ENCODE results near the gene RNF212B.
"Not testable (repeated sequence)": the region's sequence is repeated elsewhere in the genome, so short reads cannot be mapped to it uniquely, and the experiment has no call there.

Gene RNF212B, protein sequence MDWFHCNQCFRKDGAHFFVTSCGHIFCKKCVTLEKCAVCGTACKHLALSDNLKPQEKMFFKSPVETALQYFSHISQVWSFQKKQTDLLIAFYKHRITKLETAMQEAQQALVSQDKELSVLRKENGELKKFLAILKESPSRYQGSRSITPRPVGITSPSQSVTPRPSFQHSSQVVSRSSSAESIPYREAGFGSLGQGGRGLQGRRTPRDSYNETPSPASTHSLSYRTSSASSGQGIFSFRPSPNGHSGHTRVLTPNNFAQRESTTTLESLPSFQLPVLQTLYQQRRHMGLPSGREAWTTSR

DNA sequence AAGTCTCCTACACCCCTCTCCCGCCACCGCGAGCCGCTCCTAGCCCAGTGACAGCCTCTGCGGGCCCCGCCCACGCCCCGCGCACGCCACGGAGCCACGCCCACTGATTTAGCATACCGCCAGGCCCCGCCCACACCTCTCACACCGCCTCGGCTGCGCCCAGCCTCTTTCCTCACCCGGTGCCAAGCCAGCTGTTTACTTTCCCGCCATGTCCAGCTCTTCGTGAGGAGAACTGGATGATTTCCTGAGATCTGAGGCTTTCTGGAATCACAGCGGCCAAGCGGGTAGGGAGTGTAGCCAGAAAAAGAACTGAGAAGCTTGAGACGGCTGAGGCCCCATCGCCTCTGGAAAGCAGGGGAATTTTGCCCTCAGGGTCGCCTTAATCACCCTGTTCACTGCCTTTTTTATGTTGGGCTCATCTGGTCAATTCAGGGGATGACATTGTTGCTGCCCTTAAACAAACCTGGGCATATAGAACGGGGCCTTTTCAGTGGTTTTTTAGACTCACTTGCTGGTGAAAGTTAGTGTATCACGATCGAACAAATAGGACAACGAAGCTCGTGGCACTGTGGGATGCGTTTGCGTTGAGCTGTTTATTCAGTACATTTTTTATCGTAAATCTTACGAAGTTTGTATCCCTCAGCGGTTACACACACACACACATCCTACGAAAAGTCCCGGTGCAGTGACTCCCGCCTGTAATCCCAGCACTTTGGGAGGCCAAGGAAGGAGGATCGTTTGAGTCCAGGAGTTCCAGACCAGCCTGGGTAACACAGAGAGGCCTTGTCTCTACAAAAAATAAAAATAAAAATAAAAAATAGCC lies at the start of gene RNF212B:
TSS of gene RNF212B (plus strand) at position 165 of the 823 bp plus-strand sequence. CDS start 2,410 bp downstream, outside the sequence.
- peak; percentile 70 for DNase-seq (ENCODE audit: low read depth)

GRCh38 chr14:23193432-23193831 lies 44.3 kb upstream of the RNF212B start:
- DNase-seq (ENCODE audit: low read depth), result no peak

DNA sequence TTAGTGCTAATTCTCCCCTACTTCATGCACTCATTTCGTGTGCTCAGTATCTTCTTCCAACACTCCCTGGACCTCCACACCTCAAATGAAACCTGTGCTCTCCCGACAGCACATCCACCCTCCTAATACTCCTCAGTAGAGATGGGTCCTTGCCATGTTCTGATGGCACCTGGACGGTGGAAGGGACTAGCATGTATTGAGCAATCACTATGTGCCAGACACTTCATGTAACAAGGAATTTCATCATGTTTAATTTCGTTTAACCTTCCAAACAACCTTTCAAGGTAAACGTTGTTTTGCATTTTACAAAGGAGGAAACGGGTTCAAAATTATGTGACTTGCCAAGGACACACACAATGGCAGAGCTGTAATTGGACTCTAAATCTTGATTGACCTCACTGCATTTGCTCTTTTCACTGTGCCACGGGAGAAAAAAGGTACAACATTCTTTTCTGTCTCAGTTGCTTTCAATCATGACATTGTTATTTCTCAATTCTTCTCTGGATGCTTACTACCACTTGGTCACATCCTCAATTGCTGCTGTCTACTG lies 42.1 kb upstream of the RNF212B start:
- no peak for DNase-seq (ENCODE audit: low read depth)

- not testable (repeated sequence) for DNase-seq (ENCODE audit: low read depth)
Observed at GRCh38 chr14:23196487-23196886, 41.2 kb upstream of the RNF212B start.

DNA sequence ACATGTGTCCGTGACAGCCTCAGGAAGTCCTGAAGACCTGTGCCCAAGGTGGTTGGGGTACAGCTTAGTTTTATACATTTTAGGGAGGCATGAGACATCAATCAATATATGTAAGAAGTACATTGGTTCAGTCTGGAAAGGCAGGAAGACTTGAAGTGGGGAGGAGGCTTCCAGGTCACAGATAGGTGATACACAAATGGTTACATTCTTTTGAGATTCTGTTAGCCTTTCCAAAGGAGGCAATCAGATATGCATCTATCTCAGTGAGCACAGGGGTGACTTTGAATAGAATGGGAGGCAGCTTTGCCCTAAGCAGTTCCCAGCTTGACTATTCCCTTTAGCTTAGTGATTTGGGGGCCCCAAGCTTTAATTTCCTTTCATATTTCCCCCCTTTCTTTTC lies 38.6 kb upstream of the RNF212B start:
- not testable (repeated sequence) for DNase-seq (ENCODE audit: low read depth)

- DNase-seq (ENCODE audit: low read depth), result no peak
Observed at GRCh38 chr14:23202001-23202400, 35.7 kb upstream of the RNF212B start.

DNA sequence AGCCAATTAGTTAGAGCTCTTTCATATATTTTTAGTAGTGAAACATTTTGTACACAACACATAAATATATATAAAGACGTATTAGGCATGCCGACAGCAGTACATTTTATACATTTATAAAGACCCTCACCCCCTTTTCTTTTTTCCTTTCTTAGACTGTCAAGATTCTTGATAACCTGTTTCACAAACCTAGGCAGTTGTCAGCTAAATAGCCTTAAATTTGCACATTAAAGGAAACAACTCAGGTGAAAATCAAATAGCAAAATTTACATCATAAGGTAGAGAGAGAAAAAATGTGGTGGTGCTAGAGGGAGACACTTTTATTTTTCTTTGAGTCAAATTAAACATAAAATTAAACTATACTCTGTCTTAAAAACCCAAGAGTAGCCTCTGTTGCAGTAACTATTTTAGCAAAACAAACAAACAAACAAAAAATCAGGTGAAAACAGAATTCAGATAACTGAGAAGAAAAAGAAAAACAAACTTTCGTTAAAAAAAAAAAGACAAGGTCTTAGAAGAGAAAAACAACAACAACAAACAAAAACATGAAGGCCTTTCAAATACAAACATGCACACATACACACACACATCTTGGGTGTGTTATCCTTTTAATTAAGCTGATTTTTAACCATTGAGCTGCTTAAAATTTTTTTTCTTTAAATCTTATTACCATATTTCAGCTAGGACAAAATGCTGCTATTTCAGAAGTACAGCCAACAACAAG lies 31.2 kb upstream of the RNF212B start:
- DNase-seq (ENCODE audit: low read depth), result no peak

GRCh38 chr14:23207146-23207540 lies 30.6 kb upstream of the RNF212B start:
- no peak for DNase-seq (ENCODE audit: low read depth)

GRCh38 chr14:23208324-23208723 lies 29.4 kb upstream of the RNF212B start:
- DNase-seq (ENCODE audit: low read depth), result no peak

DNA sequence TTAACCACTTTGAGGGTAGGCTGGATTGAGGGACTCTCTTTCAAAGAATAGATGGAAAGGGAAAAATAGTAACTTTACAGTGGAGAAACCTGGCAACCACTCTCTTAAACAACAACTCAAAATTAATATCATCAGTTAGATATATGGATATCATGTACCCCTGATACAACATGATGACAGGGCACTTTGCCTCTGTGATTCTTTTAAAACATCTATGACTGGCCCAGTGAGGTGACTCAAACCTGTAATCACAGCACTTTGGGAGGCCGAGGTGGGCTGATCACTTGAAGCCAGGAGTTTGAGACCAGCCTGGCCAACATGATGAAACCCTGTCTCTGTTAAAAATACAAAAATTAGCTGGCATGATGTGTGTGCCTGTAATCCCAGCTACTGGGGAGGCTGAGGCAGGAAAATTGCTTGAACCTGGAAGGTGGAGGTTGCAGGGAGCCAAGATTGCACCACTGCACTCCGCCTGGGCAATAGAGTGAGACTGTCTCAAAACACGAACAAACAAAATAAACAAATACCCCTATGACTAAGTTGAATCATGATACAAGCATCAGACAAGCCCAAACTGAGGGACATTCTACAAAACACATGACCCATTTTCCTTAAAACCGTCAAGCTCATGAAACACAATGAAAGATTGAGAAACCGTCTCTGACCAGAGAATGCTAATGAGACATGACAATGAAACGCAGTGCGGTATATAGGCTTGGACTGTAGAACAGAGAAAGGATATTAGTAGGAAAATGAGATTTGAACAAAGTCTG lies 27.9 kb upstream of the RNF212B start:
- peak; percentile 19 for DNase-seq (ENCODE audit: low read depth)

DNA sequence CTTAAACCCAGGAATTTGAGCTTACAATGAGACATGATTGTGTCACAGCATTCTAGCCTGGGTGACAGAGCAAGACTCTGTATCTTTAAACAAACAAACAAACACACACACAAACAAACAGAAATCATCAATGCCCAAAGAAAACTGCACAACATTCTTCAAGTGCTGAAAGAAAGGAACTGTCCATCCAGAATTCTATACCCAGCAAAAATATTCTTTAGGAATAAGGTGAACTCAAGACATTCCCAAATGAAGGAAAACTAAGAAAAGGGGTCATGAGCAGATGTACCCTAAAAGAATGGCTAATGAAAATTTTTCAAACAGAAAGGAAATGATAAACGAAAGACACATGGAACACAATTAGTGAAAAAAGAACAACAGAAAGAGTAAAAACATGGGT lies 22.3 kb upstream of the RNF212B start:
- DNase-seq (ENCODE audit: low read depth), result no peak

GRCh38 chr14:23217032-23218020 lies 20.4 kb upstream of the RNF212B start:
- DNase-seq (ENCODE audit: low read depth), result no peak

- DNase-seq (ENCODE audit: low read depth), result no peak
Observed at GRCh38 chr14:23219075-23219474, 18.7 kb upstream of the RNF212B start.

DNA sequence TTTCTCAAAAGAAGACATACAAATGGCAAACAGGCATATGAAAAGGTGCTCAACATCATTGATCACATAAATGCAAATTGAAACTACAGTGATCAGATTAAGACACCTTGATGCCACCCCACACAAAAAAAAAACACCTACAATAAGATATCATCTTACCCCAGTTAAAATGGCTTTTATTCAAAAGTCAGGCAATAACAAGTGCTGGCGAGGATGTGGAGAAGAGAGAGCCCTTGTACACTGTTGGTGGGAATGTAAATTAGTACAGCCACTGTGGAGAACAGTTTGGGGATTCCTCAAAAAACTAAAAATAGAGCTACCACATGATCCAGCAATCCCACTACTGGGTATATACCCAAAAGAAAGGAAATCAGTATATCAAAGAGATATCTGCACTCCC lies 12.8 kb upstream of the RNF212B start:
- not testable (repeated sequence) for DNase-seq (ENCODE audit: low read depth)

DNA sequence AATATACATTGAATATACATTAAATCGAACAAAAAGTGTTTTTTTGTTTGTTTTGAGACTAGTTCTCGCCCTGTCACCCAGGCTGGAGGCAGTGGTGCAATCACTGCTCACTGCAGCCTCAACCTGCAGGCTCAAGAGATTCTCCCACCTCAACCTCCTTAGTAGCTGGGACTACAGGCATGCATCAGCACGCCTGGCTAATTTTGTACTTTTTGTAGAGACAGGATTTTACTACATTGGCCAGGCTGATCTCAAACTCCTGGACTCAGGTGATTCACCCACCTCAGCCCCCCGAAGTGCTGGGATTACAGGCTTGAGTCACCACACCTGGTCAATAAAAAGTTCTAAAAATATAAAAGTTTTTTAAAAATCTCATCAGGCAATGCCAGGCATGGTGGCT lies 10.2 kb upstream of the RNF212B start:
- DNase-seq (ENCODE audit: low read depth), result no peak

DNA sequence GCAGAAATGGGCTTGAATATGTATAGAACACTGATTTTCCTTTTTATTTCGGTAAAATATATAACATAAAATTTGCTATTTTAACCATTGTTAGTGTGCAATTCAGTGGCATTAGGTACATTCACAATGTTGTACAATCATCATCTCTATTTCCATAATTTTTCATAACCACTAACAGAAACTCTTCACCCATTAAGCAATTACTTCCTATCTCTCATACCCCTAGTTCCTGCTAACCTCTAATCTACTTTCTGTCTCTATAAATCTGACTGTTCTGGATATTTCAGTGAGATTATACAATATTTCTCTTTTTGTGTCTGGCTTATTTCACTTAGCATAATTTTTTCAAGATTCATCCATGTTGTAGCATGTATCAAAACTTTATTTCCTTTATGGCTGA lies 8.9 kb upstream of the RNF212B start:
- DNase-seq (ENCODE audit: low read depth), result no peak

DNA sequence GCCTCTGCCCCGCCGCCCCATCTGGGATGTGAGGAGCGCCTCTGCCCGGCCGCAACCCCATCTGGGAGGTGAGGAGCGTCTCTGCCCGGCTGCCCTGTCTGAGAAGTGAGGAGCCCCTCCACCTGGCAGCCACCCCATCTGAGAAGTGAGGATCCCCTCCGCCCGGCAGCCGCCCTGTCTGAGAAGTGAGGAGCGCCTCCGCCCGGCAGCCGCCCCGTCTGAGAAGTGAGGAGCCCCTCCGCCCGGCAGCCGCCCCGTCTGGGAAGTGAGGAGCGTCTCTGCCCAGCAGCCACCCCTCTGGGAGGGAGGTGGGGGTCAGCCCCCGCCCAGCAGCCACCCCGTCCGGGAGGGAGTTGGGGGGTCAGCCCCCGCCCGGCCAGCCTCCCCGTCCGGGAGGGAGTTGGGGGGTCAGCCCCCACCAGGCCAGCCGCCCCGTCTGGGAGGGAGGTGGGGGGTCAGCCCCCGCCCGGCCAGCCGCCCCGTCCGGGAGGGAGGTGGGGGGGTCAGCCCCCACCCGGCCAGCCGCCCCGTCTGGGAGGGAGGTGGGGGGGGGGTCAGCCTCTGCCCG lies 5.4 kb upstream of the RNF212B start:
- not testable (repeated sequence) for DNase-seq (ENCODE audit: low read depth)

DNA sequence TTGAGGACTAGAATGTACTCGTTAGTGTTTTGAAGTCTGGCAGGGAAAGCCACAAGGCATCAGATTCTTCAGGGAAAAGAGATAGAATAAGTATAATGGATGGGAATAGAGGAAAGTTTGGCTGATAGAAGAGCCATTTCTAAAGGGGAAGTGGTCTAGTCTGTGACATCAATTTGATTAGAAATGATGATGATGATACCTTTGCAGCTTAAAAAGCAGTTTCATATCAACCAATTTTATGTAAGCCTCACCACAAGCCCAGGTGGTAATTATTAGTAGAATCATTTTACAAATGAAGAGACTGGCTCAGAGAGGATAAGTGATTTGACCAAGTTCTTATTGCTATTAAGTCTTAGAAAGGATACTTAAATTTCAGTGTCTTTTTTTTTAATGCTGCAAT lies 2.9 kb downstream of the RNF212B start:
- DNase-seq (ENCODE audit: low read depth), result no peak

GRCh38 chr14:23241061-23241715 lies 3.5 kb downstream of the RNF212B start:
- DNase-seq (ENCODE audit: low read depth), result not testable (repeated sequence)

All from EH (cell line).